NCI-H510A treated with DMSO at 0.1 percent for 48 hours (cell line): ENCODE data around the gene TULP4.
A peak's percentile ranks its signal among the peaks of the same experiment; 100 is the strongest.
"Not testable (repeated sequence)": the region's sequence is repeated elsewhere in the genome, so short reads cannot be mapped to it uniquely, and the experiment has no call there.

ENCODE experiments used
- DNase-seq: peaks from one replicate; lab custom pipeline; 2025; lab: John Stamatoyannopoulos, UW

The TULP4 gene

GRCh38 chr6:158328952-158329351, 16.7 kb downstream of the TULP4 start:
- DNase-seq, result no peak

GRCh38 chr6:158329531-158329930, 17.3 kb downstream of the TULP4 start:
- no peak for DNase-seq

- no peak for DNase-seq
Observed at GRCh38 chr6:158330016-158330415, 17.8 kb downstream of the TULP4 start.

- DNase-seq, result no peak
Observed at GRCh38 chr6:158332237-158332636, 20.0 kb downstream of the TULP4 start.

GRCh38 chr6:158333094-158333493, 20.8 kb downstream of the TULP4 start:
- no peak for DNase-seq

GRCh38 chr6:158334534-158334933, 22.3 kb downstream of the TULP4 start:
- no peak for DNase-seq

- no peak for DNase-seq
Observed at GRCh38 chr6:158337332-158337731, 25.1 kb downstream of the TULP4 start.

- no peak for DNase-seq
Observed at GRCh38 chr6:158338311-158339112, 26.2 kb downstream of the TULP4 start.

- peak; percentile 53 for DNase-seq
Observed at GRCh38 chr6:158339197-158339596, 26.9 kb downstream of the TULP4 start.

GRCh38 chr6:158340252-158340651, 28.0 kb downstream of the TULP4 start:
- DNase-seq, result no peak

- no peak for DNase-seq
Observed at GRCh38 chr6:158344534-158344933, 32.3 kb downstream of the TULP4 start.

GRCh38 chr6:158345444-158345843, 33.2 kb downstream of the TULP4 start:
- DNase-seq, result not testable (repeated sequence)

GRCh38 chr6:158347335-158347734, 35.1 kb downstream of the TULP4 start:
- no peak for DNase-seq

- DNase-seq, result not testable (repeated sequence)
Observed at GRCh38 chr6:158348737-158349504, 36.7 kb downstream of the TULP4 start.

- not testable (repeated sequence) for DNase-seq
Observed at GRCh38 chr6:158349505-158350275, 37.4 kb downstream of the TULP4 start.

- not testable (repeated sequence) for DNase-seq
Observed at GRCh38 chr6:158350731-158351130, 38.5 kb downstream of the TULP4 start.

GRCh38 chr6:158353883-158354877, 41.9 kb downstream of the TULP4 start:
- no peak for DNase-seq

- DNase-seq, result no peak
Observed at GRCh38 chr6:158356586-158357546, 44.6 kb downstream of the TULP4 start.

- no peak for DNase-seq
Observed at GRCh38 chr6:158357570-158358216, 45.4 kb downstream of the TULP4 start.
